GM12875 (cell line): ENCODE results near the gene RGS5.

Experiments used
- H3K4me3 ChIP-seq: one replicate; pipeline ENCODE4 v1.5.1; 2011; ENCODE audit warnings: low read depth, low read length, control low read depth
- TF ChIP-seq, protein P1 (sequence below): IDR thresholded peaks from 2 replicates; pipeline ENCODE4 v1.5.1; 2011; ENCODE audit warnings: low read depth, mild to moderate bottlenecking, control low read depth, inconsistent platforms, low read length, moderate library complexity, borderline replicate concordance; ENCODE audit not compliant: insufficient read depth

The RGS5 gene

DNA sequence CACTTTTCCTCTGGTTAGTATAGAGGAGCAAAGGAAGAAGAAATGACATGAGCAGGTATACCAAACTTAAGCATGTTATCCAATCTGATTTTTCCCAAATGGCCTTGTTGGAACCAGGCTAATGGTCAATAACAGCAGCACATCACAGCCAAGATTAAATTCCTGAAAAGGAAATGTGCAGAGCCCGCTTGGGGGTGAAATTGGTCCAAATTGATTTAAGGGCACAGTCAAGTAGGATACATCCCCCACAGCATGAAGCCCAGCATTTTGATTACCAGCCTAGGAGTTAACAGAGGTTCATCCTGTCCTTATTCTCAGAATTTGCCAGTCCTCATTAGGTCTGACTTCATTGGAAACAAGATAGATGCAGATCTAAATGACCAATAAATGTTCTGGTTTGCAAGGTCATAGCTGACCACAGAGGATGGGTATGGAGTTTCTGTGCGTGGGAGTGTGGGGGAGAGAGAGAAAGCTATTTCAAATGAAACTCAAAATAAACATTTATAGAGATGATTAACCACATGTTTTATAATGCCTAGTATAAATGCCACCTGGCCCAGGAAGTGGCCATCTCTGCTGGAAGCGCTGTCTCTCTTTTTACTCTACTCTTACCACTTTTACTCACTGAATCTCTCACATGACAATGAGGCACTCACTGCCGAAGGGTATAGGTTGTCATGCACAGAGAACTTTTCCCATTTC is 38.7 kb downstream of the RGS5 start:
- H3K4me3 ChIP-seq: no peak overlapping the region
- TF ChIP-seq, protein P1, sequence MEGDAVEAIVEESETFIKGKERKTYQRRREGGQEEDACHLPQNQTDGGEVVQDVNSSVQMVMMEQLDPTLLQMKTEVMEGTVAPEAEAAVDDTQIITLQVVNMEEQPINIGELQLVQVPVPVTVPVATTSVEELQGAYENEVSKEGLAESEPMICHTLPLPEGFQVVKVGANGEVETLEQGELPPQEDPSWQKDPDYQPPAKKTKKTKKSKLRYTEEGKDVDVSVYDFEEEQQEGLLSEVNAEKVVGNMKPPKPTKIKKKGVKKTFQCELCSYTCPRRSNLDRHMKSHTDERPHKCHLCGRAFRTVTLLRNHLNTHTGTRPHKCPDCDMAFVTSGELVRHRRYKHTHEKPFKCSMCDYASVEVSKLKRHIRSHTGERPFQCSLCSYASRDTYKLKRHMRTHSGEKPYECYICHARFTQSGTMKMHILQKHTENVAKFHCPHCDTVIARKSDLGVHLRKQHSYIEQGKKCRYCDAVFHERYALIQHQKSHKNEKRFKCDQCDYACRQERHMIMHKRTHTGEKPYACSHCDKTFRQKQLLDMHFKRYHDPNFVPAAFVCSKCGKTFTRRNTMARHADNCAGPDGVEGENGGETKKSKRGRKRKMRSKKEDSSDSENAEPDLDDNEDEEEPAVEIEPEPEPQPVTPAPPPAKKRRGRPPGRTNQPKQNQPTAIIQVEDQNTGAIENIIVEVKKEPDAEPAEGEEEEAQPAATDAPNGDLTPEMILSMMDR: no peak

DNA sequence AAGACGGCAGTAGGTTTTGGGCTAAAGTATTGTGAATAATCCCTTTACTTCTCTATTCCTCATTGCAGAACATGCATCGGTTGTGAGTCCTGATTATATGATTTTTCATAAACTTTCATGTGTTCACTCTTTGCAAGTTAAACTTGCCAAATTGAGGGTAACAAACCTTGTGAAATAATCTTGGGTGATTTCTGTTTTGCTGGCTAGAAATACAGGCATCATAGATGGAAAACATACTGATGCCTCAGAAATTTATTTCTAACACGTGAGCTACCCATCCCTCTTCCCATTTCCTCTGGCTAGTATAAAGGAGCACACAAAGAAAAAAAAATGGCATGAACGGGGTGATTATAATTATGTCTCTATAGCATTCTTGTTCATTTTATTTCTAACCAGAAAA is 39.6 kb downstream of the RGS5 start:
- TF ChIP-seq, protein P1: no peak
- no peak overlapping the region for H3K4me3 ChIP-seq

- TF ChIP-seq, protein P1: no peak
Observed at GRCh38 chr1:163162381-163162914, 40.3 kb downstream of the RGS5 start.

DNA sequence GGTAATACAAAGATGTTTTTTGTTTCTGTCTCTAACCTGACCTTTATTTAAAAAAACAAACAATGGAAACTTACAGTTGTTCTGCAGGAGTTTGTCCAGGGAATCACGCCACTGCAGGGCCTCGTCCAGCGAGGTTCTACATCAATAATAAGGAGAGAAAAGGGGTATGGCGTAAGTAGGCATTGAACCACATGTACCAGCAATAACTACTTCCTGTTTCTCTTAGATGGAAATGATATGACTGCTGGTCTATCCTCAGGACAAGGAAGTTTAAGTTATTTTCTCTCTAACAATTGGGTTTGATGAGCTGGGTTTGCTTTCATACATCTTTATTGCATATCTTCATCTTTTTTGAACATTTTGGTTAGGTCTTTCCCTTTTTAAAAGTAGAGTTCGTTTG is 40.9 kb downstream of the RGS5 start:
- no peak overlapping the region for H3K4me3 ChIP-seq
- TF ChIP-seq, protein P1: no peak

More at GRCh38 chr1:163162381-163162914, 40.3 kb downstream of the RGS5 start:
- H3K4me3 ChIP-seq: no peak overlapping the region

GRCh38 chr1:163161337-163161736 is 41.4 kb downstream of the RGS5 start:
- no peak overlapping the region for H3K4me3 ChIP-seq
- TF ChIP-seq, protein P1: no peak

DNA sequence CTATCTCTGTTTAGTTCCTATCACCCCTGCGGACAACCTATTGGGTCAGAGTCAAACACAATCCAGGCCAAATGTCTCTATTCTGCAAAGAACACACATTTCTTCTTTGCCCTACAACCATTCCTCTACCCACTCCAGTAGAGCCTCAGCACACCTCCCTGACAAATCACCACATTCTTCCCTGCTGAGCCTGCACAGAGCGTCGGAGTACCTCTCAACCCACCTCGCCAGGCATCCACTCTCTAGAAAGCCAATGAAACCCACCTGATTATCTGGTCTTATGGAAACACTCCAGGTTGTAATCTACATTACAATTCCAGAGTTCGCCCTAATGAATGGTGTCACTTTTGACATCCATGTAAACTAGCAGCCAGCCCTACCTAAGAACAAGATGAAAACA is 47.1 kb downstream of the RGS5 start:
- TF ChIP-seq, protein P1: no peak
- no peak overlapping the region for H3K4me3 ChIP-seq

DNA sequence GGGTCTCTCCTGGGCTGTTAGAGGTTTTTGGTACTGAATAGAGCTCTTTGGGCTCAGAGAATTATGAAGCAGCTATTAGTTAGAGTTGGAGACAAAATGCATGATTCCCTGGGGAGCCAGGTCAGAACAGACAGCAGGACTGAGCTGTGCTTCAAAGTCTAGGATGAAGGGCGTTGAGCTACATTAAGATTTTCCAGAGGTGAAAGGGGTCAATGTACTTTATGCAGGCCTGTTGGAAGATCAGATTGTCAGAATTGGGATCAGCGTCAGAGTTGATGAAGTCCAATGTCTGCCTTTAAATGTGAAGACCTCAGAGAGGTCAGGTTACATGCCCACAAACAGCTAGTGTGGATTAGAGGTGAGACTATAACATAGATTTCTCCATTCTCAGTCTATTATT is 53.8 kb downstream of the RGS5 start:
- no peak overlapping the region for H3K4me3 ChIP-seq
- TF ChIP-seq, protein P1: no peak
